Endothelial cell of hepatic sinusoid (primary cell): Measurements from ENCODE around the gene SMC6.

Experiments used
- in situ Hi-C: cut with HindIII; loops from 2 replicates; pipeline ENCODE4 v1.10.0; 2017; ENCODE audit warnings: low sequenced_read_pairs

Gene SMC6

GRCh38 chr2:17763641-17764333 lies 10.2 kb upstream of the SMC6 start:
- in situ Hi-C loops: no loop called here

GRCh38 chr2:17762451-17762850 lies 8.8 kb upstream of the SMC6 start:
- in situ Hi-C loops: no loop called here

- in situ Hi-C loops: no loop called here
These were observed 6.2 kb upstream of the SMC6 start for GRCh38 chr2:17759805-17760204.

GRCh38 chr2:17758118-17758517 lies 4.5 kb upstream of the SMC6 start:
- in situ Hi-C loops: no loop called here

GRCh38 chr2:17757321-17757720 lies 3.7 kb upstream of the SMC6 start:
- in situ Hi-C loops: no loop called here

- in situ Hi-C loops: no loop called here
These were observed 3.1 kb upstream of the SMC6 start for GRCh38 chr2:17756668-17757067.

- in situ Hi-C loops: no loop called here
These were observed 1.3 kb upstream of the SMC6 start for GRCh38 chr2:17754773-17755425.

- in situ Hi-C loops: no loop called here
These were observed 463 bp downstream of the SMC6 start for GRCh38 chr2:17752892-17753802.

GRCh38 chr2:17752246-17752645 lies 1.4 kb downstream of the SMC6 start:
- in situ Hi-C loops: no loop called here

GRCh38 chr2:17749753-17750438 lies 3.7 kb downstream of the SMC6 start:
- in situ Hi-C loops: no loop called here

GRCh38 chr2:17748745-17749144 lies 4.9 kb downstream of the SMC6 start:
- in situ Hi-C loops: no loop called here

GRCh38 chr2:17747684-17748452 lies 5.7 kb downstream of the SMC6 start:
- in situ Hi-C loops: no loop called here

GRCh38 chr2:17740203-17740602 lies 13.4 kb downstream of the SMC6 start:
- in situ Hi-C loops: no loop called here

- in situ Hi-C loops: no loop called here
These were observed 16.6 kb downstream of the SMC6 start for GRCh38 chr2:17736989-17737388.

- in situ Hi-C loops: no loop called here
These were observed 17.7 kb downstream of the SMC6 start for GRCh38 chr2:17735864-17736263.

- in situ Hi-C loops: no loop called here
These were observed 20.0 kb downstream of the SMC6 start for GRCh38 chr2:17733599-17733998.

GRCh38 chr2:17729880-17730279 lies 23.7 kb downstream of the SMC6 start:
- in situ Hi-C loops: no loop called here

- in situ Hi-C loops: no loop called here
These were observed 25.4 kb downstream of the SMC6 start for GRCh38 chr2:17728210-17728609.

- in situ Hi-C loops: no loop called here
These were observed 33.8 kb downstream of the SMC6 start for GRCh38 chr2:17719562-17720371.

GRCh38 chr2:17718689-17719088 lies 34.9 kb downstream of the SMC6 start:
- in situ Hi-C loops: no loop called here
